ENCODE results near the gene LRRC61.

The LRRC61 gene

DNA sequence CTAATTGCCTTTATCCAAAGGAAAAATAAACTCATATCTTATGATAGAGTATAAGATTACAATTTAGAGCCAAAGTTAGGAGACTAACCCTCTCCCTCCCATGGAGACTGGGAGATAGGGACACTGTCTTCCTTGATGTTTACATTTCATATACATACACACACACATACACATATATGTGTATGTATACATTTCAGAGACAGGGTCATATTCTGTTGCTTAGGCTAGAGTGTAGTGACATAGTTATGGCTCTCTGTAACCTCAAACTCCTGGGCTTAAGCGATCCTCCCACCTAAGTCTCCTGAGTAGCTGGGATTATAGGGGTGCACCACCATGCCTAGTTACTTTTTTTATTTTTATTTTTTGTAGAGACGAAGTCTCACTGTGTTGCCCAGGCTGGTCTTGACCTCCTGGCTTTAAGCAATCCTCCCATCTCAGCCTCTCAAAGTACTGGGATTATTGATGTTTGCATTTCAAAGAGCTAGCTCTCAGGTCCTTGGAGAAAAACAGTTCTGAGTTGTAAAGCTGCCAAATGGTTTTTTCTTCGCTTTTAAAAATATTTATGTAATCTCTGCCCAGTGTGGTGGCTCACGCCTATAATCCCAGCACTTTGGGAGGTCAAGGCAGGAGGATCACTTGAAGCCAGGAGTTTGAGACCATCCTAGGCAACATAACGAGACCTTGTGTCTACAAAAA lies 37.4 kb downstream of the LRRC61 start:
- intact Hi-C loops (cut with DNase I; ENCODE audit: low total_unique reads), result no loop called here
- TF ChIP-seq, protein P1, sequence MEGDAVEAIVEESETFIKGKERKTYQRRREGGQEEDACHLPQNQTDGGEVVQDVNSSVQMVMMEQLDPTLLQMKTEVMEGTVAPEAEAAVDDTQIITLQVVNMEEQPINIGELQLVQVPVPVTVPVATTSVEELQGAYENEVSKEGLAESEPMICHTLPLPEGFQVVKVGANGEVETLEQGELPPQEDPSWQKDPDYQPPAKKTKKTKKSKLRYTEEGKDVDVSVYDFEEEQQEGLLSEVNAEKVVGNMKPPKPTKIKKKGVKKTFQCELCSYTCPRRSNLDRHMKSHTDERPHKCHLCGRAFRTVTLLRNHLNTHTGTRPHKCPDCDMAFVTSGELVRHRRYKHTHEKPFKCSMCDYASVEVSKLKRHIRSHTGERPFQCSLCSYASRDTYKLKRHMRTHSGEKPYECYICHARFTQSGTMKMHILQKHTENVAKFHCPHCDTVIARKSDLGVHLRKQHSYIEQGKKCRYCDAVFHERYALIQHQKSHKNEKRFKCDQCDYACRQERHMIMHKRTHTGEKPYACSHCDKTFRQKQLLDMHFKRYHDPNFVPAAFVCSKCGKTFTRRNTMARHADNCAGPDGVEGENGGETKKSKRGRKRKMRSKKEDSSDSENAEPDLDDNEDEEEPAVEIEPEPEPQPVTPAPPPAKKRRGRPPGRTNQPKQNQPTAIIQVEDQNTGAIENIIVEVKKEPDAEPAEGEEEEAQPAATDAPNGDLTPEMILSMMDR (IDR thresholded peaks at IDR 0.05), result no peak

DNA sequence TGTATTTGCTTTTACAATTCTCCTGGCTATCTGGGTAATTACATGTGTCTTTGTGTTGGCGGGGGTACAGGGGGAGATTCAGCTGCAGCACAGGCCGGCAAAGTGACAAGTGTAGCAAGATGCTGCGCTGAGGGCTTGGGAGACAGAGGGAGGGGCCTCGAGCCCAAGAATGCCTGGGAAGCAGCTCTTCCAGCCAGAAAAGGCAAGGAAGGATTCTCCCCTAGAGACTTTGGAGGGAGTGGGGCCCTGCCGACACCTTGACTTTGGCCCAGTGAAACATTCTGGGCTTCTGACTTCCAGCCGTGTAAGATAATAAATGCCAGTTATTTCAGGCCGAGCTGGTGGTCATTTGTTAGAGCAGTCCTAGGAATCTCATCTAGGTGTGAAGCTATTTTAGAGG lies 38.2 kb downstream of the LRRC61 start:
- TF ChIP-seq, protein P1 (IDR thresholded peaks at IDR 0.05), result no peak
- no peak overlapping the region for H3K27ac ChIP-seq
- no peak for DNase-seq
- H3K9me3 ChIP-seq, result no peaks in the 10 kb centered on the region
- H3K36me3 ChIP-seq, result no peaks in the 10 kb centered on the region
- no peaks in the 10 kb centered on the region for H3K27me3 ChIP-seq
- H3K4me1 ChIP-seq, result no peaks in the 10 kb centered on the region
- no peak overlapping the region for H3K4me3 ChIP-seq
- intact Hi-C loops (cut with DNase I; ENCODE audit: low total_unique reads), result no loop called here

More for the DNA sequence above, 37.4 kb downstream of the LRRC61 start:
- no peak for DNase-seq
- Histone ChIP-seq H3K27ac (no peak overlapping the region), H3K4me3 (no peak overlapping the region), H3K9me3 (no peaks in the 10 kb centered on the region), H3K27me3 (no peaks in the 10 kb centered on the region), H3K36me3 (no peaks in the 10 kb centered on the region), H3K4me1 (peaks cover 0 to 2% (median 0%) of the 10 kb centered on the region in 4 donors)

DNA sequence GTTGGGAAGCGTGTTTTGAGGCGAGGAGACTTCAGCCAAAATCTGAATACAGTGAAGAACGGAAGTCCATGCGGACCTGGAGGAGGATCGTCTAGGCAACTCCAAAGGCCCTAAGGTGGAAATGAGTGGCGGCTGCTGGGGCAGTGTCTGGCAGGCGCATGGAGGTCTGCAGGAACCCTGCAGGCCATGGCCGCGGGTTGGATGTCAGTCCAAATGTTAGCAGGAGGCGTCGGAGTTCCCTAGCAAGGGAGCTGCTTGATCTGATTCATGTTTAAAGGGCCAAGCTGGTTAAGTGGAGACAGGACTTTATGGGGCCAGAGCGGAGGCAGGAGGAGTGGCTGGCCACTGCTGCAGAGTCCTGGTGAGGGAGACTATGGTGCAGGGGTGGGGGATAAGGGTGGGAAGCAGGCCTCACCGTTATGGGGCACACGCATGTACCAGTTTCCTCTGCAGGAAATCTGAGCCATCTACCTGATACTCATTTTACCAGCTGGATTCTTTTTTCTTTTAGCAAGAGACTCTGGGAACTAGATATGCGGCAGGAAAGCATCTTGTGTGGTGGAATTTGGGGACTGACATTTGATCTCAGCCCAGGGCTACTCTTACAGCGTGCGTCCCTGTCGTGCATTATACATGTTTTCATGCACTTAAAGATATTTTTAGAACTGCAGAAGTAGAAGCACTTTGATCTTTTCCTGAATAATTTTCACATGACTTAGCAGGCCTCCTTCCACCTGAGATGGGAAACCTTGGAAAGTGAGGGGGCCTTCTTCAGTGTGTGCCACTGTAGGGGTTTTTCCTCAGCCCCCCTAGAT lies 38.9 kb downstream of the LRRC61 start:
- no peak for DNase-seq
- H3K4me3 ChIP-seq, result no peak overlapping the region
- H3K27me3 ChIP-seq, result no peaks in the 10 kb centered on the region
- no peak overlapping the region for H3K27ac ChIP-seq
- H3K9me3 ChIP-seq, result no peaks in the 10 kb centered on the region
- H3K4me1 ChIP-seq, result no peaks in the 10 kb centered on the region
- H3K36me3 ChIP-seq, result no peaks in the 10 kb centered on the region
- intact Hi-C loops (cut with DNase I; ENCODE audit: low total_unique reads), result no loop called here
- TF ChIP-seq, protein P1 (IDR thresholded peaks at IDR 0.05), result no peak

DNA sequence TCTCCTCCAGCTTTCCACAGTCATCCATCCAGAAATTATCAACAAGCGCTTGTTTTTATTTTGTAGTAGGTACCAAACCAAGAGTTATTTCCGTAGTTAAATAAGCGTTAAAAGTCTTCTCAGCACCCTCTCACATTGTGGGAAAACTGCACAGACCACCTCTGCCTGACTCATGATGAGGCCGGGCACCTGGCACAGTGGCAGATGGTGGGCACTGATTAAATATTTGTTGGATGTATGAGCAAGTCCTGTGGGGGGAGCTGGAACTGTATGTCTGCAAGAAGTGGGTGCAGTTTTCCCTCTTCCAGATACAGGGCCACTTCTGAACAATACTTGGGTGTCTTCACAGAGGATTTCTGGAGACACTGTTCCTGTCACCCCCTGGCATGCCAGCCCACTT lies 40.2 kb downstream of the LRRC61 start:
- H3K27me3 ChIP-seq, result no peaks in the 10 kb centered on the region
- H3K4me3 ChIP-seq, result no peak overlapping the region
- H3K9me3 ChIP-seq, result no peaks in the 10 kb centered on the region
- H3K36me3 ChIP-seq, result no peaks in the 10 kb centered on the region
- DNase-seq, result no peak
- TF ChIP-seq, protein P1 (IDR thresholded peaks at IDR 0.05), result no peak
- no peak overlapping the region for H3K27ac ChIP-seq
- intact Hi-C loops (cut with DNase I; ENCODE audit: low total_unique reads), result no loop called here
- peaks cover 0 to 9% (median 2%) of the 10 kb centered on the region in 4 donors for H3K4me1 ChIP-seq

DNA sequence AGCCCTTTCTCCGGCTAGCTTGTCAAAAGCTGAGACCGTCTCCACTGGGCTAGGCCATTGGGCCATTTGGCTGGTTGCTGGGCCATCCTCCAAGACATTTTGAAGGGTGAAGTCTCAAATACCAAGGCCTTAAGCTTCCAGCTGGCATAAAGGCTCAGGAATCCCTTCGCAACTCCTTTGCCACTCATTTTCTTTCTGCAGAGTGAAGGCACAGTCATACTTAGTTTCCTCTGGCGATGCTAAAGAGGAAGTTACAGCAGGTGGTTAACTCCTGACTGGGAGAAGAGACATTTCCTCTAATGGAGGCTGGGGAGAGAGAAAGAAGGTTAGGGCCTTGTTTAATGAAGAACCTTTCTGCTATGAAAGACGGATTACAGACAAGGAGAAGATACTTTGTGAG lies 40.7 kb downstream of the LRRC61 start:
- H3K27me3 ChIP-seq, result no peaks in the 10 kb centered on the region
- TF ChIP-seq, protein P1 (IDR thresholded peaks at IDR 0.05), result no peak
- no peaks in the 10 kb centered on the region for H3K9me3 ChIP-seq
- DNase-seq, result no peak
- no peak overlapping the region for H3K4me3 ChIP-seq
- no peaks in the 10 kb centered on the region for H3K36me3 ChIP-seq
- H3K27ac ChIP-seq, result no peak overlapping the region
- H3K4me1 ChIP-seq, result peaks cover 0 to 9% (median 2%) of the 10 kb centered on the region in 4 donors
- intact Hi-C loops (cut with DNase I; ENCODE audit: low total_unique reads), result no loop called here

Data from tibial artery (tissue), 4 donors.